SK-N-SH (cell line): Measurements from ENCODE around the gene SLC7A8. TPM values are rescaled to one million over a fixed set of nuclear protein-coding genes. Genes with fewer than 3 reads are reported as not detected.

Source experiments
- CTCF ChIA-PET: fragments of 300-600, 350-600 bp; formaldehyde crosslinking; extraction: SDS; loops from one replicate; lab custom pipeline; 2021; lab: Yijun Ruan, JAX
- POLR2A ChIA-PET: fragments of 350-600 bp; sonication (Branson Sonifier 250); formaldehyde crosslinking; extraction: SDS; loops from one replicate; lab custom pipeline; 2020; ENCODE audit warnings: antibody characterized with exemption, inconsistent platforms; lab: Yijun Ruan, JAX
- DNase-seq: peaks from one replicate; pipeline ENCODE4 v3.0.0; 2012
- H2AFZ ChIP-seq: fragments of 200-600 bp; sonication (generic); 2 replicates; pipeline ENCODE4 v1.8.1; 2016; ENCODE audit warnings: antibody characterized with exemption, mild to moderate bottlenecking, low read depth
- H3F3A ChIP-seq: fragments of 200-600 bp; sonication (generic); replicated peaks from 2 replicates; pipeline ENCODE3; 2016; ENCODE audit warnings: antibody characterized with exemption, mild to moderate bottlenecking; ENCODE audit not compliant: insufficient read depth
- H3K27ac ChIP-seq, 2 experiments: fragments of 200-500 bp in 1 of 2; fragments of 200-600 bp in 1 of 2; sonication (Bioruptor generic) in 1 of 2; sonication (generic), shearing (Covaris generic) in 1 of 2; 2 replicates each; pipeline versions ENCODE4 v1.5.1 to v1.6.1; 2014 to 2016; ENCODE audit warnings: low read depth in 2 of 2, inconsistent platforms in 1 of 2, low read length in 1 of 2, mild to moderate bottlenecking in 1 of 2, mixed read lengths in 1 of 2
- H3K27me3 ChIP-seq: fragments of 200-600 bp; sonication (generic), shearing (Covaris generic); 2 replicates; pipeline ENCODE4 v1.6.1; 2016; ENCODE audit warnings: mixed run types; ENCODE audit not compliant: insufficient read depth
- H3K36me3 ChIP-seq, 2 experiments: fragments of 200-500 bp in 1 of 2; fragments of 200-600 bp in 1 of 2; sonication (Bioruptor generic) in 1 of 2; sonication (generic) in 1 of 2; replicated peaks in 1 of 2; 2 replicates each; pipeline versions ENCODE3 to v1.5.1; 2014 to 2016; ENCODE audit warnings: low read length in 1 of 2, mild to moderate bottlenecking in 1 of 2; ENCODE audit not compliant: insufficient read depth in 2 of 2, control insufficient read depth in 1 of 2
- H3K4me1 ChIP-seq, 2 experiments: fragments of 200-500 bp in 1 of 2; fragments of 200-600 bp in 1 of 2; sonication (Bioruptor generic) in 1 of 2; sonication (generic), shearing (Covaris generic) in 1 of 2; 2 replicates each; pipeline versions ENCODE4 v1.5.1 to v1.6.1; 2014 to 2016; ENCODE audit warnings: low read depth in 1 of 2, low read length in 1 of 2, mixed run types in 1 of 2; ENCODE audit not compliant: insufficient read depth in 2 of 2, control insufficient read depth in 1 of 2
- H3K4me2 ChIP-seq: fragments of 200-600 bp; sonication (generic), shearing (Covaris generic); 2 replicates; pipeline ENCODE4 v1.6.1; 2017; ENCODE audit warnings: mixed run types
- H3K4me3 ChIP-seq, 2 experiments: fragments of 200-500 bp in 1 of 2; fragments of 200-600 bp in 1 of 2; sonication (Bioruptor generic) in 1 of 2; sonication (generic), shearing (Covaris generic) in 1 of 2; 2 replicates each; pipeline versions ENCODE4 v1.5.1 to v1.8.1; 2014 to 2016; ENCODE audit warnings: low read depth in 2 of 2, inconsistent platforms in 1 of 2, low read length in 1 of 2, mild to moderate bottlenecking in 1 of 2, mixed read lengths in 1 of 2, moderate library complexity in 1 of 2
- H3K79me2 ChIP-seq: fragments of 200-600 bp; sonication (generic); 2 replicates; pipeline ENCODE4 v1.8.1; 2017; ENCODE audit warnings: mild to moderate bottlenecking; ENCODE audit not compliant: insufficient read depth
- H3K9ac ChIP-seq: fragments of 200-600 bp; sonication (generic); 2 replicates; pipeline ENCODE4 v1.6.1; 2017; ENCODE audit warnings: mixed run types
- H3K9me2 ChIP-seq: fragments of 200-600 bp; sonication (generic); 2 replicates; pipeline ENCODE4 v1.6.1; 2017; ENCODE audit warnings: mixed run types
- H3K9me3 ChIP-seq: fragments of 200-600 bp; sonication (generic); 2 replicates; pipeline ENCODE4 v1.6.1; 2017; ENCODE audit warnings: mixed run types, mild to moderate bottlenecking, moderate library complexity
- H4K20me1 ChIP-seq: fragments of 200-600 bp; sonication (generic); 2 replicates; pipeline ENCODE4 v1.6.1; 2017; ENCODE audit warnings: mild to moderate bottlenecking, mixed run types; ENCODE audit not compliant: insufficient read depth
- CHD2 ChIP-seq: fragments of 150-350 bp; IDR thresholded peaks from 2 replicates; pipeline ENCODE4 v1.6.1; 2018; ENCODE audit warnings: low read length; ENCODE audit not compliant: partially characterized antibody
- EZH2phosphoT487 ChIP-seq: fragments of 200-600 bp; sonication (generic); IDR thresholded peaks from 2 replicates; pipeline ENCODE4 v1.6.1; 2017; ENCODE audit warnings: low read depth, mixed run types, mild to moderate bottlenecking, antibody characterized with exemption, moderate library complexity, borderline replicate concordance
- FOSL2 ChIP-seq: IDR thresholded peaks from 2 replicates; pipeline ENCODE4 v1.4.0; 2012; ENCODE audit warnings: low read depth, mild to moderate bottlenecking, moderate library complexity, borderline replicate concordance
- FOXJ3 ChIP-seq: sonication (generic); formaldehyde crosslinking; IDR thresholded peaks from 2 replicates; pipeline ENCODE4 v1.5.1; 2020; ENCODE audit warnings: mild to moderate bottlenecking, missing genetic modification reagents
- FOXM1 ChIP-seq: IDR thresholded peaks from 2 replicates; pipeline ENCODE4 v1.4.0; 2012; ENCODE audit warnings: low read depth, mild to moderate bottlenecking
- GATA2 ChIP-seq: sonication (generic); formaldehyde crosslinking; IDR thresholded peaks from 2 replicates; pipeline ENCODE4 v1.5.0; 2020; ENCODE audit warnings: mild to moderate bottlenecking, missing genetic modification reagents
- JUND ChIP-seq: IDR thresholded peaks from 2 replicates; pipeline ENCODE4 v1.4.0; 2012
- MEF2A ChIP-seq: IDR thresholded peaks from 2 replicates; pipeline ENCODE4 v1.4.0; 2012; ENCODE audit warnings: low read depth, borderline replicate concordance
- NFIC ChIP-seq: IDR thresholded peaks from 2 replicates; pipeline ENCODE4 v1.4.0; 2012; ENCODE audit warnings: borderline replicate concordance
- RAD21 ChIP-seq: IDR thresholded peaks from 2 replicates; pipeline ENCODE4 v1.6.1; 2012; ENCODE audit warnings: mild to moderate bottlenecking, low read length
- SMC3 ChIP-seq: IDR thresholded peaks from 2 replicates; pipeline ENCODE4 v1.6.1; 2012; ENCODE audit warnings: low read depth, low read length, improper control_type of control experiment
- TAF1 ChIP-seq: IDR thresholded peaks from 2 replicates; pipeline ENCODE4 v1.6.1; 2012; ENCODE audit warnings: low read depth, mild to moderate bottlenecking, low read length, moderate library complexity, borderline replicate concordance
- TCF12 ChIP-seq: IDR thresholded peaks from 2 replicates; pipeline ENCODE4 v1.4.0; 2012
- YY1 ChIP-seq: IDR thresholded peaks from 2 replicates; pipeline ENCODE4 v1.4.0; 2012; ENCODE audit warnings: low read depth, mild to moderate bottlenecking
- WGBS: methylation state at CpG from one replicate; pipeline ENCODE4 v1.1.6; 2017; ENCODE audit warnings: low lambda C conversion rate; 5-methylcytosine and 5-hydroxymethylcytosine counted together
- polyA plus RNA-seq, 3 experiments: library from polyadenylated mRNA; depleted of rRNA; stranded (reverse); fragments of >200 nt; gene quantifications; 2 replicates each; pipeline ENCODE4 v1.2.3, GENCODE V29; 2012
- TF ChIP-seq, protein P1 (sequence below): fragments of 200-600 bp; sonication (generic); IDR thresholded peaks from 2 replicates; pipeline ENCODE4 v1.6.1; 2017; ENCODE audit warnings: antibody characterized with exemption, mild to moderate bottlenecking, moderate library complexity
- TF ChIP-seq, protein P2 (sequence below): IDR thresholded peaks from 2 replicates; pipeline ENCODE4 v1.4.0; 2012; ENCODE audit warnings: low read depth
- TF ChIP-seq, protein P3 (sequence below): fragments of 150-350 bp; IDR thresholded peaks from 2 replicates; pipeline ENCODE4 v1.6.1; 2017; ENCODE audit warnings: antibody characterized with exemption, low read length, low read depth, borderline replicate concordance
- TF ChIP-seq, protein P4 (sequence below): IDR thresholded peaks from 2 replicates; pipeline ENCODE4 v1.4.0; 2012; ENCODE audit warnings: low read depth, borderline replicate concordance
- TF ChIP-seq, protein P5 (sequence below): fragments of 150-350 bp; IDR thresholded peaks from 2 replicates; pipeline ENCODE4 v1.6.1; 2016; ENCODE audit warnings: mild to moderate bottlenecking, low read depth, low read length
- TF ChIP-seq, protein P6 (sequence below): IDR thresholded peaks from 2 replicates; pipeline ENCODE4 v1.4.0; 2012; ENCODE audit warnings: low read depth, borderline replicate concordance
- TF ChIP-seq, protein P7 (sequence below): IDR thresholded peaks from 2 replicates; pipeline ENCODE4 v1.6.1; 2012; ENCODE audit warnings: mild to moderate bottlenecking, low read depth, low read length, moderate library complexity

The SLC7A8 gene
- polyA plus RNA-seq, 1 of the 3 experiments (the other 2 are of a cell fraction): 1.4 TPM

DNA sequence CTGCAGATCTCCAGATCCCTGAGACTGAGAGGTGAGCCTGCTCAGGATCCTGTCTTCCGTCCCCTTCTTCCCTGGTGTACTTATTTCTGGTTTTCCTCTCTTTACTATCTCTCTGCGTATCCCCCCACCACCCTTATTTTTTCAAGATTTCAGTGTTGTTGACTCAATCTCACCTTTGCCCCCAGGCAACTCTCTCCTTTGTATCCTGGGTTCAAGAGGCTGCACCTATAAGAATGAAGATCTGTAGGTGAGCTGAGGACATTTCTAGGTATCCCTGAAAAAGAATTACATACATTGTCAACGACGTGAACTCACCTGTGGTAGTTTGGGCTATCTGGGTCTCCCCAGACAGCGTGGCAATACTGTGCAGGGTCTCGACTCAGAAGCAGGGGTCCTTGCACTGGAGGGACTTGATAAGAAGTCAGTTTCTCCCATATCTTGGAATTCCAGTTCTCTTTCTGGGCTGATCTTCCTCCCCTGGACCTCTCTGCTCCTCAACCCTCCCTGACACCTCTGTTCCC is 79.3 kb downstream of the SLC7A8 start (continued):
- TF ChIP-seq, protein P1, sequence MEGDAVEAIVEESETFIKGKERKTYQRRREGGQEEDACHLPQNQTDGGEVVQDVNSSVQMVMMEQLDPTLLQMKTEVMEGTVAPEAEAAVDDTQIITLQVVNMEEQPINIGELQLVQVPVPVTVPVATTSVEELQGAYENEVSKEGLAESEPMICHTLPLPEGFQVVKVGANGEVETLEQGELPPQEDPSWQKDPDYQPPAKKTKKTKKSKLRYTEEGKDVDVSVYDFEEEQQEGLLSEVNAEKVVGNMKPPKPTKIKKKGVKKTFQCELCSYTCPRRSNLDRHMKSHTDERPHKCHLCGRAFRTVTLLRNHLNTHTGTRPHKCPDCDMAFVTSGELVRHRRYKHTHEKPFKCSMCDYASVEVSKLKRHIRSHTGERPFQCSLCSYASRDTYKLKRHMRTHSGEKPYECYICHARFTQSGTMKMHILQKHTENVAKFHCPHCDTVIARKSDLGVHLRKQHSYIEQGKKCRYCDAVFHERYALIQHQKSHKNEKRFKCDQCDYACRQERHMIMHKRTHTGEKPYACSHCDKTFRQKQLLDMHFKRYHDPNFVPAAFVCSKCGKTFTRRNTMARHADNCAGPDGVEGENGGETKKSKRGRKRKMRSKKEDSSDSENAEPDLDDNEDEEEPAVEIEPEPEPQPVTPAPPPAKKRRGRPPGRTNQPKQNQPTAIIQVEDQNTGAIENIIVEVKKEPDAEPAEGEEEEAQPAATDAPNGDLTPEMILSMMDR: no peak
- TF ChIP-seq FOXJ3 (CRISPR knock-in tag) (no peak), RAD21 (no peak), FOSL2 (no peak), EZH2phosphoT487 (no peak)
- TF ChIP-seq, all 33 proteins: peak for 0

DNA sequence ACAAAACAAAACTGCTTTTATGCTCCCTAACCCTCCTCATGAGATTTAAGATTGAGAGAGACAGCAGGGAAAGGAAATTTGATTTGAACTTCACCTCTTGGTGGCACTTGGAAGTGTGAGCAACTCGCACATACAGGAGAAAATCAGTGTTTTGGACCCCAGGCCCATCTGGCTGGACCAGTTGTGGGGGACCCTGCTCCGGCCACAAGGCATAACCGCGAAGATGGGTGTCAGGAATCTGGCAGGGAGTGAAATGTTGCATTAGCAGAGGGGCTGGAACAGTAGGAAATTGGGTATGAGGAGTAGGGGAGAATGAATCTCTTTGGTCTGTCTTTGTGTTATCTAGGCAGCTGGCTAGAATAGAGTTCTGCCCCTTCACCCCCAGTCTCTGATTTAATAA is 79.9 kb downstream of the SLC7A8 start:
- H3K4me2 ChIP-seq: no peak overlapping the region
- CTCF ChIA-PET: interaction anchor here (1.0 to 1.7 kb wide), 2 partner anchors 18 to 84 kb away, joined by 6 read pairs; no protein-coding TSS in a partner anchor
- no peaks in the 10 kb centered on the region for H3K9me2 ChIP-seq
- 82% methylated on average over 4 of the region's 4 CpGs for WGBS
- no peaks in the 10 kb centered on the region for H3K27me3 ChIP-seq
- H2AFZ ChIP-seq: no peak overlapping the region
- H3F3A ChIP-seq: no peaks in the 10 kb centered on the region
- H3K79me2 ChIP-seq: peaks cover 7% of the 10 kb centered on the region
- peaks cover 11% of the 10 kb centered on the region; the same call in 1 of the 2 replicates for H4K20me1 ChIP-seq
- H3K9me3 ChIP-seq: no peaks in the 10 kb centered on the region
- POLR2A ChIA-PET: no interaction called here
- no peak overlapping the region for H3K27ac ChIP-seq
- H3K36me3 ChIP-seq: peaks cover 4 to 6% of the 10 kb centered on the region in 2 experiments
- H3K4me1 ChIP-seq: no peaks in the 10 kb centered on the region
- no peak overlapping the region for H3K4me3 ChIP-seq
- no peak overlapping the region for H3K9ac ChIP-seq
- DNase-seq: no peak
- no peak for TF ChIP-seq TCF12
- TF ChIP-seq MEF2A: no peak
- TF ChIP-seq GATA2 (CRISPR knock-in tag): no peak
- no peak for TF ChIP-seq SMC3
- TF ChIP-seq, protein P2, sequence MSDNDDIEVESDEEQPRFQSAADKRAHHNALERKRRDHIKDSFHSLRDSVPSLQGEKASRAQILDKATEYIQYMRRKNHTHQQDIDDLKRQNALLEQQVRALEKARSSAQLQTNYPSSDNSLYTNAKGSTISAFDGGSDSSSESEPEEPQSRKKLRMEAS: no peak
- TF ChIP-seq FOXM1: no peak
- TF ChIP-seq FOXJ3 (CRISPR knock-in tag): no peak
- TF ChIP-seq JUND: no peak
- no peak for TF ChIP-seq TAF1
- TF ChIP-seq, protein P3, sequence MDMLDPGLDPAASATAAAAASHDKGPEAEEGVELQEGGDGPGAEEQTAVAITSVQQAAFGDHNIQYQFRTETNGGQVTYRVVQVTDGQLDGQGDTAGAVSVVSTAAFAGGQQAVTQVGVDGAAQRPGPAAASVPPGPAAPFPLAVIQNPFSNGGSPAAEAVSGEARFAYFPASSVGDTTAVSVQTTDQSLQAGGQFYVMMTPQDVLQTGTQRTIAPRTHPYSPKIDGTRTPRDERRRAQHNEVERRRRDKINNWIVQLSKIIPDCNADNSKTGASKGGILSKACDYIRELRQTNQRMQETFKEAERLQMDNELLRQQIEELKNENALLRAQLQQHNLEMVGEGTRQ: no peak
- TF ChIP-seq EZH2phosphoT487: no peak
- no peak for TF ChIP-seq YY1
- no peak for TF ChIP-seq NFIC
- TF ChIP-seq, protein P4, sequence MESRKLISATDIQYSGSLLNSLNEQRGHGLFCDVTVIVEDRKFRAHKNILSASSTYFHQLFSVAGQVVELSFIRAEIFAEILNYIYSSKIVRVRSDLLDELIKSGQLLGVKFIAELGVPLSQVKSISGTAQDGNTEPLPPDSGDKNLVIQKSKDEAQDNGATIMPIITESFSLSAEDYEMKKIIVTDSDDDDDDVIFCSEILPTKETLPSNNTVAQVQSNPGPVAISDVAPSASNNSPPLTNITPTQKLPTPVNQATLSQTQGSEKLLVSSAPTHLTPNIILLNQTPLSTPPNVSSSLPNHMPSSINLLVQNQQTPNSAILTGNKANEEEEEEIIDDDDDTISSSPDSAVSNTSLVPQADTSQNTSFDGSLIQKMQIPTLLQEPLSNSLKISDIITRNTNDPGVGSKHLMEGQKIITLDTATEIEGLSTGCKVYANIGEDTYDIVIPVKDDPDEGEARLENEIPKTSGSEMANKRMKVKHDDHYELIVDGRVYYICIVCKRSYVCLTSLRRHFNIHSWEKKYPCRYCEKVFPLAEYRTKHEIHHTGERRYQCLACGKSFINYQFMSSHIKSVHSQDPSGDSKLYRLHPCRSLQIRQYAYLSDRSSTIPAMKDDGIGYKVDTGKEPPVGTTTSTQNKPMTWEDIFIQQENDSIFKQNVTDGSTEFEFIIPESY: no peak
- TF ChIP-seq, protein P5, sequence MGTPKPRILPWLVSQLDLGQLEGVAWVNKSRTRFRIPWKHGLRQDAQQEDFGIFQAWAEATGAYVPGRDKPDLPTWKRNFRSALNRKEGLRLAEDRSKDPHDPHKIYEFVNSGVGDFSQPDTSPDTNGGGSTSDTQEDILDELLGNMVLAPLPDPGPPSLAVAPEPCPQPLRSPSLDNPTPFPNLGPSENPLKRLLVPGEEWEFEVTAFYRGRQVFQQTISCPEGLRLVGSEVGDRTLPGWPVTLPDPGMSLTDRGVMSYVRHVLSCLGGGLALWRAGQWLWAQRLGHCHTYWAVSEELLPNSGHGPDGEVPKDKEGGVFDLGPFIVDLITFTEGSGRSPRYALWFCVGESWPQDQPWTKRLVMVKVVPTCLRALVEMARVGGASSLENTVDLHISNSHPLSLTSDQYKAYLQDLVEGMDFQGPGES: no peak
- no peak for TF ChIP-seq CHD2
- TF ChIP-seq, protein P6, sequence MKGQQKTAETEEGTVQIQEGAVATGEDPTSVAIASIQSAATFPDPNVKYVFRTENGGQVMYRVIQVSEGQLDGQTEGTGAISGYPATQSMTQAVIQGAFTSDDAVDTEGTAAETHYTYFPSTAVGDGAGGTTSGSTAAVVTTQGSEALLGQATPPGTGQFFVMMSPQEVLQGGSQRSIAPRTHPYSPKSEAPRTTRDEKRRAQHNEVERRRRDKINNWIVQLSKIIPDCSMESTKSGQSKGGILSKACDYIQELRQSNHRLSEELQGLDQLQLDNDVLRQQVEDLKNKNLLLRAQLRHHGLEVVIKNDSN: no peak
- TF ChIP-seq, protein P7, sequence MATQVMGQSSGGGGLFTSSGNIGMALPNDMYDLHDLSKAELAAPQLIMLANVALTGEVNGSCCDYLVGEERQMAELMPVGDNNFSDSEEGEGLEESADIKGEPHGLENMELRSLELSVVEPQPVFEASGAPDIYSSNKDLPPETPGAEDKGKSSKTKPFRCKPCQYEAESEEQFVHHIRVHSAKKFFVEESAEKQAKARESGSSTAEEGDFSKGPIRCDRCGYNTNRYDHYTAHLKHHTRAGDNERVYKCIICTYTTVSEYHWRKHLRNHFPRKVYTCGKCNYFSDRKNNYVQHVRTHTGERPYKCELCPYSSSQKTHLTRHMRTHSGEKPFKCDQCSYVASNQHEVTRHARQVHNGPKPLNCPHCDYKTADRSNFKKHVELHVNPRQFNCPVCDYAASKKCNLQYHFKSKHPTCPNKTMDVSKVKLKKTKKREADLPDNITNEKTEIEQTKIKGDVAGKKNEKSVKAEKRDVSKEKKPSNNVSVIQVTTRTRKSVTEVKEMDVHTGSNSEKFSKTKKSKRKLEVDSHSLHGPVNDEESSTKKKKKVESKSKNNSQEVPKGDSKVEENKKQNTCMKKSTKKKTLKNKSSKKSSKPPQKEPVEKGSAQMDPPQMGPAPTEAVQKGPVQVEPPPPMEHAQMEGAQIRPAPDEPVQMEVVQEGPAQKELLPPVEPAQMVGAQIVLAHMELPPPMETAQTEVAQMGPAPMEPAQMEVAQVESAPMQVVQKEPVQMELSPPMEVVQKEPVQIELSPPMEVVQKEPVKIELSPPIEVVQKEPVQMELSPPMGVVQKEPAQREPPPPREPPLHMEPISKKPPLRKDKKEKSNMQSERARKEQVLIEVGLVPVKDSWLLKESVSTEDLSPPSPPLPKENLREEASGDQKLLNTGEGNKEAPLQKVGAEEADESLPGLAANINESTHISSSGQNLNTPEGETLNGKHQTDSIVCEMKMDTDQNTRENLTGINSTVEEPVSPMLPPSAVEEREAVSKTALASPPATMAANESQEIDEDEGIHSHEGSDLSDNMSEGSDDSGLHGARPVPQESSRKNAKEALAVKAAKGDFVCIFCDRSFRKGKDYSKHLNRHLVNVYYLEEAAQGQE: no peak
